ENCODE data around the gene APCDD1. TPM values are rescaled to one million over a fixed set of nuclear protein-coding genes. Genes with fewer than 3 reads are reported as not detected.
"Not testable (repeated sequence)": the region's sequence is repeated elsewhere in the genome, so short reads cannot be mapped to it uniquely, and the experiment has no call there.

Gene APCDD1
- total and polyA plus RNA-seq, 9 donors = 6.3 to 66.2 (median 10.8) TPM

DNA sequence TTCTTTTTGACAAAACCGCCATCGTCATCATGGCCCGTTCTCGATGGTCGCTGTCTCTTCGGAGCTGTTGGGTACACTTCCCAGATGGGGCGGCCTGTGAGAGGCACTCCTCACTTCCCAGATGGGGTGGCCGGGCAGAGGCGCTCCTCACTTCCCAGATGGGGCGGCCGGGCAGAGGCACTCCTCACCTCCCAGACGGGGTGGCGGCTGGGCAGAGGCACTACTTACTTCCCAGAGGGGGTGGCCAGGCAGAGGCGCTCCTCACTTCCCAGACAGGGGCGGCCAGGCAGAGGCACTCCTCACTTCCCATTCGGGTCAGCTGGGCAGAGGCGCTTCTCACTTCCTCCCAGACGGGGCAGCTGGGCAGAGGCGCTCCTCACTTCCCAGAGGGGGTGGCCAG, 51.5 kb downstream of the APCDD1 start:
- H3K9me3 ChIP-seq (replicated peaks; ENCODE audit: control insufficient read depth, low read depth, low read length) = peaks cover 23% of the 10 kb centered on the region
- DNase-seq; H3K27me3 ChIP-seq (ENCODE audit: control insufficient read depth, insufficient read depth, low read length); H3K36me3 ChIP-seq (ENCODE audit: control insufficient read depth, insufficient read depth, low read length); H3K27ac ChIP-seq (ENCODE audit: low read length); H3K4me3 ChIP-seq (ENCODE audit: low read length); H3K4me1 ChIP-seq (ENCODE audit: control insufficient read depth, insufficient read depth, low read length): not testable (repeated sequence)
- WGBS (ENCODE audit: insufficient coverage) = 91% methylated on average over 12 of the region's 19 CpGs

GRCh38 chr18:10508591-10508990, 54.2 kb downstream of the APCDD1 start:
- no peak overlapping the region for H3K27ac ChIP-seq (ENCODE audit: low read length)
- no peaks in the 10 kb centered on the region for H3K36me3 ChIP-seq (ENCODE audit: control insufficient read depth, insufficient read depth, low read length)
- H3K4me1 ChIP-seq (ENCODE audit: control insufficient read depth, insufficient read depth, low read length) = no peaks in the 10 kb centered on the region
- no peak overlapping the region for H3K4me3 ChIP-seq (ENCODE audit: low read length)
- DNase-seq = no peak
- H3K9me3 ChIP-seq (replicated peaks; ENCODE audit: control insufficient read depth, low read depth, low read length) = peaks cover 23% of the 10 kb centered on the region
- no peaks in the 10 kb centered on the region for H3K27me3 ChIP-seq (ENCODE audit: control insufficient read depth, insufficient read depth, low read length)

DNA sequence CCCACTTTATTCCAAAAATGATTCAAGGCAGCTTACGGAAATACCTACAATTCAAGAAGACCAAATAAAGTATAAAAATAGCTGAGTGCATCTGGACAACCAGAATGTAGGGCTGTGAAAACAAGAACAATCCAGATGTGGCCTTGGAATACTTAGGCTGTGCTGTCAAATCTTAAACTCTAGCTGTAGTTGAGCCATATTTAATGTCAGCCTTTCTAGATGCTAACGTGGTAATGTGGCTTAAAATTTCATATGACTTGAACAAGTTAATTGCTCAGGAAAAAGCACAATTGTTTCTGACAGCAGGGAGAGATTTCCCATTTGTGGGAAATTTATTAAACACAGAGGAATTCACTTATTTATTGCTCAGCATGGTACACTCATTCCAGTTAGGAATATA, 56.8 kb downstream of the APCDD1 start:
- no CpG with 5 or more reads among the region's 2 CpGs for WGBS (ENCODE audit: insufficient coverage)
- H3K9me3 ChIP-seq (replicated peaks; ENCODE audit: control insufficient read depth, low read depth, low read length) = peaks cover 19% of the 10 kb centered on the region
- H3K36me3 ChIP-seq (ENCODE audit: control insufficient read depth, insufficient read depth, low read length) = no peaks in the 10 kb centered on the region
- no peak for DNase-seq
- H3K27ac ChIP-seq (ENCODE audit: low read length) = no peak overlapping the region
- H3K4me1 ChIP-seq (ENCODE audit: control insufficient read depth, insufficient read depth, low read length) = peaks cover 6% of the 10 kb centered on the region
- no peak overlapping the region for H3K4me3 ChIP-seq (ENCODE audit: low read length)
- H3K27me3 ChIP-seq (ENCODE audit: control insufficient read depth, insufficient read depth, low read length) = no peaks in the 10 kb centered on the region

DNA sequence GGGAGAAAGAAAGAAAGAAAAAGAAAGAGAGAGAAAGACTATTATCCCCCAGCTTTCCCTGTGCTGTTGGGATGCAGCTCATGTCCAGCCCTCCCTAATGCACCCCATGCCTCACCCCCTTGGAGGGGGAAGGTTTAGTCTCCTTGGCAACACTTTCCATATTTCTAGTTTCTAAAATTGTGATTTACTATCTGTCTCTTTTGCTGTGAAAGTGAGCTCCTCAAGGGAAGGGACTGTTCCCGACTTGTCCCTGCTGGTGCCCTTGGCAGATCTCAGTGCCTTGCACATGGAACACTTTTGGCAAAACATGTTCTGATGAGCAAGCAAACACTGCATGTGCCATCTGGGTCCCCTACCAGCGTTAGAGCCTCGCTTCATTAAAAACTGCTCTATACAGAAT, 59.6 kb downstream of the APCDD1 start:
- no peak overlapping the region for H3K27ac ChIP-seq (ENCODE audit: low read length)

DNA sequence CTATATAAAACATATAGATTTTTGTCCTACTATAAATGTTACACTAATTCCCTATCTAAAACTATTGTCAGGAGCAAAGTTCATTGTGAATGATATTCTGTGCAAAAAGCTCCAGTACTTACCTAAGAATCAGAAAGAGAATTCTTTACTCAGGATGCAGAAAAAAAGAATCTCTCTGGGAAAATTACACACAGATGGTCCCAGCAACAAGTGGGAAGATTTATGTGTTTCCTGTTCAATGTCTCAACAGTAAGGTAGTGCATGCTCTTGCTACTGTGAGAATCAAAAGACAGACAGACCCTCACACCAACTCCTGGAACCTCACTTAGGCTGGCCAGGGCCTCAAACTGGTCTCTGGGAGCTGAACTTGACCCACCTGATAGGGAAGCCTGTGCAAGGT, 60.2 kb downstream of the APCDD1 start:
- no peaks in the 10 kb centered on the region for H3K36me3 ChIP-seq (ENCODE audit: control insufficient read depth, insufficient read depth, low read length)
- H3K4me1 ChIP-seq (ENCODE audit: control insufficient read depth, insufficient read depth, low read length) = peaks cover 12% of the 10 kb centered on the region

More for the DNA sequence above, 59.6 kb downstream of the APCDD1 start:
- Histone ChIP-seq H3K4me3 (ENCODE audit: low read length) (no peak overlapping the region), H3K36me3 (ENCODE audit: control insufficient read depth, insufficient read depth, low read length) (no peaks in the 10 kb centered on the region), H3K4me1 (ENCODE audit: control insufficient read depth, insufficient read depth, low read length) (peaks cover 9% of the 10 kb centered on the region), H3K27me3 (ENCODE audit: control insufficient read depth, insufficient read depth, low read length) (peaks cover 2% of the 10 kb centered on the region), H3K9me3 (replicated peaks; ENCODE audit: control insufficient read depth, low read depth, low read length) (peaks cover 4% of the 10 kb centered on the region)
- DNase-seq = no peak
- WGBS (ENCODE audit: insufficient coverage) = 38% methylated on average over 3 of the region's 3 CpGs

DNA sequence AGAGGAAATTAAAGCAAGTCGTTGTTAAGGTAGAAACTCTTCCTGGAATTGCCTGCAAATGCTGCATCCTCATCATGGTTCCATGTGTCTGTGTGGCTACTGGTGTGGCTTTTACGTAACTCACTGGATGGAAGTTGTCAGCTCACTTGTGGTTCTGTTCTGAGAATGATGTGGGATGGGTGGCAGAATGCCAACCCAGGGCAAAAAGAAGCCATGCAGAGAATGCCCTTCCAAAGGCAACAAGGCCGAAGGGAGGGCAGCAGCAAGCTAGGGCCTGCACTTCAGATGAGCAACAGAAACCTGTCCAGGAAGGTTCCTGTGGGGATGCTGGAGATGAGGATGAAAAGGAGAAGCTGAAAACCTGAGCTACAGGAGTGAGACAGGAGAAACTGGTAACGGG, 61.0 kb downstream of the APCDD1 start:
- no peak overlapping the region for H3K27ac ChIP-seq (ENCODE audit: low read length)

More for the DNA sequence above, 60.2 kb downstream of the APCDD1 start:
- Histone ChIP-seq H3K4me3 (ENCODE audit: low read length) (no peak overlapping the region), H3K27me3 (ENCODE audit: control insufficient read depth, insufficient read depth, low read length) (peaks cover 2% of the 10 kb centered on the region), H3K27ac (ENCODE audit: low read length) (no peak overlapping the region), H3K9me3 (replicated peaks; ENCODE audit: control insufficient read depth, low read depth, low read length) (peaks cover 2% of the 10 kb centered on the region)
- no peak for DNase-seq

DNA sequence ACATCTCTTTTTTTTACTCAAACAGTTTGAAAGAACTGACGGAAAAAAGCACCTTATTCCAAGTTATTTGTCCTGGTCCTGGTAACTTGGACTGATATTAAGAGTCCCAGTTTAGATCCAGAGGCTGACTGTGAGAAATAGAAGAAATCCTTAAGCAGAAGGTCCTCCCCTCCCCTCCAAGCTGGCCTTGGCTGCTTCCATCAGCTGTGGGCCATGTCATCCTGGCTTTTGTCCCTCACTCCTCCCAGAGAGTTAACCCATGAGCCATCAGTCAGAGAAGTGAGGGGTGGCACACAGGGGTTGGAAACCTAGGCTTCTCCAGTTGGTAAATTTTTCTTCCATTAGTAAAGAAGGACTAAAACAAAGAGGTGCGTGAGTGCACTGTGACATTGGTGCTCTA, 61.6 kb downstream of the APCDD1 start:
- H3K36me3 ChIP-seq (ENCODE audit: control insufficient read depth, insufficient read depth, low read length) = no peaks in the 10 kb centered on the region
- H3K4me3 ChIP-seq (ENCODE audit: low read length) = no peak overlapping the region
- 90% methylated on average over 1 of the region's 2 CpGs for WGBS (ENCODE audit: insufficient coverage)
- H3K4me1 ChIP-seq (ENCODE audit: control insufficient read depth, insufficient read depth, low read length) = peaks cover 12% of the 10 kb centered on the region
- H3K9me3 ChIP-seq (replicated peaks; ENCODE audit: control insufficient read depth, low read depth, low read length) = peaks cover 2% of the 10 kb centered on the region
- no peak overlapping the region for H3K27ac ChIP-seq (ENCODE audit: low read length)
- peaks cover 2% of the 10 kb centered on the region for H3K27me3 ChIP-seq (ENCODE audit: control insufficient read depth, insufficient read depth, low read length)
- no peak for DNase-seq

More for the DNA sequence above, 61.0 kb downstream of the APCDD1 start:
- H3K4me1 ChIP-seq (ENCODE audit: control insufficient read depth, insufficient read depth, low read length) = peaks cover 12% of the 10 kb centered on the region
- H3K4me3 ChIP-seq (ENCODE audit: low read length) = no peak overlapping the region
- 50% methylated on average over 4 of the region's 4 CpGs for WGBS (ENCODE audit: insufficient coverage)
- peaks cover 2% of the 10 kb centered on the region for H3K9me3 ChIP-seq (replicated peaks; ENCODE audit: control insufficient read depth, low read depth, low read length)
- peaks cover 2% of the 10 kb centered on the region for H3K27me3 ChIP-seq (ENCODE audit: control insufficient read depth, insufficient read depth, low read length)
- DNase-seq = no peak
- H3K36me3 ChIP-seq (ENCODE audit: control insufficient read depth, insufficient read depth, low read length) = no peaks in the 10 kb centered on the region

- no peaks in the 10 kb centered on the region for H3K36me3 ChIP-seq (ENCODE audit: control insufficient read depth, insufficient read depth, low read length)
- no peak overlapping the region for H3K4me3 ChIP-seq (ENCODE audit: low read length)
- H3K27ac ChIP-seq (ENCODE audit: low read length) = no peak overlapping the region
- H3K9me3 ChIP-seq (replicated peaks; ENCODE audit: control insufficient read depth, low read depth, low read length) = peaks cover 2% of the 10 kb centered on the region
- peak; percentile 87 for DNase-seq
- H3K27me3 ChIP-seq (ENCODE audit: control insufficient read depth, insufficient read depth, low read length) = peaks cover 4% of the 10 kb centered on the region
- 54% methylated on average over 8 of the region's 12 CpGs for WGBS (ENCODE audit: insufficient coverage)
- peaks cover 12% of the 10 kb centered on the region for H3K4me1 ChIP-seq (ENCODE audit: control insufficient read depth, insufficient read depth, low read length)
Measured at GRCh38 chr18:10518595-10519255, 64.3 kb downstream of the APCDD1 start.

DNA sequence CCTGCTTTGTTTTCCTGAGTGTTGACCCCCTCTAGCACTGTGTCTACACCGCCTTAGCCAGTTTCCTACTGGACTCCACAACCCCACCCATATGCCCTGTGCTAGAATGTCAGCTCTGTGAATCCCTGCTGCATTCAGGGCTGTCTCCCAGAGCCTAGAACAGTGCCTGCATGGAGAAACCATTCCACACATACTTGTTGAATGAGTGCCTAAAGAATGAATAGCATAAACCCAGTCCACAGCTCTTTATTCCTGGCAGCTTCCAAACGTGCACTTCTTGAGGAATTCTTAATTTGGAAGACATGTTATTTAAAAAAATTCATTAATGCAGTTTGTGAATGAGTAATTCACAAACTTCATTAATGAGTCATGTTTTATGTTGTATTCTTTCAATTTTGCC, 64.9 kb downstream of the APCDD1 start:
- Histone ChIP-seq H3K4me3 (ENCODE audit: low read length) (no peak overlapping the region), H3K36me3 (ENCODE audit: control insufficient read depth, insufficient read depth, low read length) (no peaks in the 10 kb centered on the region), H3K27ac (ENCODE audit: low read length) (no peak overlapping the region), H3K4me1 (ENCODE audit: control insufficient read depth, insufficient read depth, low read length) (peaks cover 8% of the 10 kb centered on the region), H3K27me3 (ENCODE audit: control insufficient read depth, insufficient read depth, low read length) (peaks cover 4% of the 10 kb centered on the region), H3K9me3 (replicated peaks; ENCODE audit: control insufficient read depth, low read depth, low read length) (peaks cover 2% of the 10 kb centered on the region)
- WGBS (ENCODE audit: insufficient coverage) = 89% methylated on average over 1 of the region's 2 CpGs
- no peak for DNase-seq

GRCh38 chr18:10519999-10520935, 65.8 kb downstream of the APCDD1 start:
- Histone ChIP-seq H3K27ac (ENCODE audit: low read length) (no peak overlapping the region), H3K9me3 (replicated peaks; ENCODE audit: control insufficient read depth, low read depth, low read length) (peaks cover 2% of the 10 kb centered on the region), H3K4me1 (ENCODE audit: control insufficient read depth, insufficient read depth, low read length) (peaks cover 11% of the 10 kb centered on the region), H3K27me3 (ENCODE audit: control insufficient read depth, insufficient read depth, low read length) (peaks cover 4% of the 10 kb centered on the region), H3K4me3 (ENCODE audit: low read length) (no peak overlapping the region), H3K36me3 (ENCODE audit: control insufficient read depth, insufficient read depth, low read length) (no peaks in the 10 kb centered on the region)
- DNase-seq = peak; percentile 98
- WGBS (ENCODE audit: insufficient coverage) = 15% methylated on average over 6 of the region's 17 CpGs
